Mesodermal cell (in vitro differentiated cells): ENCODE data around the gene CD74.
"Not testable (repeated sequence)": the region's sequence is repeated elsewhere in the genome, so short reads cannot be mapped to it uniquely, and the experiment has no call there.

Experiments used
- H3K27ac ChIP-seq: 2 replicates; pipeline ENCODE4 v1.7.0; 2013; ENCODE audit warnings: mild to moderate bottlenecking, low read depth, low read length, moderate library complexity; ENCODE audit not compliant: severe bottlenecking
- H3K36me3 ChIP-seq: 2 replicates; pipeline ENCODE4 v1.7.1; 2013; ENCODE audit warnings: mild to moderate bottlenecking, low read length, moderate library complexity; ENCODE audit not compliant: control insufficient read depth, insufficient read depth
- H3K4me1 ChIP-seq: one replicate; pipeline ENCODE4 v1.7.1; 2013; ENCODE audit warnings: mild to moderate bottlenecking, low read length; ENCODE audit not compliant: insufficient read depth, control insufficient read depth, poor library complexity, severe bottlenecking
- H3K4me3 ChIP-seq: 2 replicates; pipeline ENCODE4 v1.7.0; 2013; ENCODE audit warnings: low read length, control low read depth, mild to moderate bottlenecking; ENCODE audit not compliant: insufficient read depth, poor library complexity, severe bottlenecking; ENCODE audit errors: extremely low read depth
- H3K9me3 ChIP-seq: 2 replicates; pipeline ENCODE4 v1.7.1; 2013; ENCODE audit warnings: mild to moderate bottlenecking, low read length, moderate library complexity; ENCODE audit not compliant: control insufficient read depth
- WGBS, 2 experiments: methylation state at CpG; one replicate each; pipeline ENCODE4 v1.1.5; 2013; ENCODE audit warnings: missing lambda C conversion rate in 2 of 2; ENCODE audit not compliant: insufficient coverage in 2 of 2; 5-methylcytosine and 5-hydroxymethylcytosine counted together

The CD74 gene

DNA sequence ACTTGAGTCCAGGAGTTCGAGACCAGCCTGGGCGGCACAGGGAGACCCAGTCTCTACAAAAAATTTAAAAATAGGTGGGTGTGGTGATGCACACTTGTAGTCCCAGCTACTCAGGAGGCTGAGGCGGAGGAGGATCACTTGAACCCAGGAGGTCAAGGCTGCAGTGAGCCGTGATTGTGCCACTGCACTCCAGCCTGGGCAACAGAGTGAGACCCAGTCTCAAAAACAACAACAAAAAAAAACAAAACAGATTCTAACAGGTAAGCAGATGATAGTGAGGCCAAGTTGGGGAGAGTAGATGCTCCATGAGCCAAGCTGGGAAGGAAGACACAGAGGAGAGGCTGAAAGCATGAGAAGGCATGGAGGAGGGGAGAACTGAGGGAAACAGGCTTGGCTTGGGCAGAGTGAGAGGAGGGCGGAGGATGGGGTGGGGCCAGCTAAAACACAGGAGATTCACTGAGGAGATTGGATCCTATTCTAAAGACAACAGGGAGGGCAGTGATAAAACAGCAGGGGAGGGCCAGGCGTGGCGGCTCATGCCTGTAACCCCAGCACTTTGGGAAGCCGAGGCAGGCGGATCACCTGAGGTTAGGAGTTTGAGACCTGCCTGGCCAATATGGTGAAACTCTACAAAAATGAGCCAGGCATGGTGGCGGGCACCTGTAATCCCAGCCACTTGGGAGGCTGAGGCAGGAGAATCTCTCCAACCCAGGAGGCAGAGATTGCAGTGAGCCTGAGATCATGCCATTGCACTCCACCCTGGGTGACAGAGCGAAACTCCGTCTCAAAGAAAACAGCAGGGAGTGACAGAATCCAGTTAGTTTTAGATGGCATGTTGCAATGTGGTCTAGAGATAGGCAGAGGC is 28.5 kb upstream of the CD74 start:
- 80 to 85% methylated on average over 11 to 12 of the region's 12 CpGs for WGBS, 2 experiments

DNA sequence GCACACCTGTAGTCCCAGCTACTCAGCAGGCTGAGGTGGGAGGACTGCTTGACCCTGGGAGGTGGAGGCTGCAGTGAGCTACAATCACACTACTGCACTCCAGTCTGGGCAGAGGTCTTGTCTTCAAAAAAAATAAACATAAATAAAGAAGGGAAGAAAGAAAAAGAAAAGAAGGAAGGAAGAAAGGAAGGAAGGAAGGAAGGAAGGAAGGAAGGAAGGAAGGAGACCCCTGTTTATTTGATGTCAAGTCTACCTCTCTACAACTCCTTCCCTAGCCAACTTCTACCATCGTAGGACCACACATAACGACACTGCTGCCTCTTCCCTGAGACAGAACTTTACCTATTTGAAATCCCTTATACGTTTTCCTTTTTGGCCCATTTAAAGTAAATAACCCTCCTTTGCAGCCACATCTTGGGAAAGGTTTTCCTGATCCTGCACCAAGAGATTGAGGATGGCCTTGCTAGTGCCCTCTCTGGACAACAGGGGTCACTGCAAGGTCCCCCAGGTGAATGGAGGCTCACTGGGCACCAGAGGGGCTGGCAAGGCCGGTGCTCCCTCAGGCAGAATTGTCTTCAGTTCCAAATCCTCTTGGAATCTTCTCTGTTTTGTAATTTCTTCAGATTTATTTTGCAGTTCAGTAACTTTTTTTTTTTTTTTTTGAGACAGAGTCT is 26.3 kb upstream of the CD74 start:
- H3K4me3 ChIP-seq, result no peak overlapping the region
- H3K9me3 ChIP-seq, result no peaks in the 10 kb centered on the region
- 49 to 51% methylated on average over 4 of the region's 4 CpGs for WGBS, 2 experiments

More for the DNA sequence above, 28.5 kb upstream of the CD74 start:
- Histone ChIP-seq H3K9me3 (no peaks in the 10 kb centered on the region), H3K4me3 (no peak overlapping the region), H3K27ac (peak overlapping the region; percentile 37), H3K36me3 (peaks cover 35% of the 10 kb centered on the region), H3K4me1 (peaks cover 8% of the 10 kb centered on the region)

DNA sequence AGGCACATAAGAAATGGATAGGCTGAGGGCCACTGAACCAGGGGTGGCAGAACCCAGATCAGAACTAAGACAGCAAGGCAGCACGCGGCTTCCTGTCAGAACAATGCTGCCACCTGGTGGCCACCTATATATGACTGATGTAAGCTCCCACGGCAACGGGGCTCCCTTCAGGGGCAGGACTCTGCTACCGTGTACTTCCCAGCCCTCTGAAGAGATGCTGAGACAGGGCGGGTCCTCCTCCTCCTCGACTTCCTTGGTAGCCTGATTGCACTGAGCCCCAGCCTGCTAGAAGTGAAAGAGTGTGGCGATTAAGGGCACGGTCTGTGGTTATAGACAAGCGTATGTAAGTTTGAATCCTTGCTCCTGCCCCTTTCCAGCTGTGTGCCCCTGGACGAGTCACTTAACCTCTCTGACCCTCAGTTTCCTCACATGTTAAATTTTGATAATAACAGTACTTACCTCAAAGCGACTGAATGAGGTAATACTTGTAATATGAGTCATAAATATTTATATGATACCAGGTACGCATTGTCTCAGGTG is 23.5 kb upstream of the CD74 start:
- no peak overlapping the region for H3K4me3 ChIP-seq
- no peaks in the 10 kb centered on the region for H3K9me3 ChIP-seq
- peaks cover 2% of the 10 kb centered on the region for H3K4me1 ChIP-seq
- H3K27ac ChIP-seq, result no peak overlapping the region
- no peaks in the 10 kb centered on the region for H3K36me3 ChIP-seq
- WGBS, 2 experiments, result 1 to 4% methylated on average over 4 to 7 of the region's 13 CpGs

More for the DNA sequence above, 26.3 kb upstream of the CD74 start:
- Histone ChIP-seq H3K4me1 (peaks cover 6% of the 10 kb centered on the region), H3K27ac (no peak overlapping the region), H3K36me3 (peaks cover 13% of the 10 kb centered on the region)

DNA sequence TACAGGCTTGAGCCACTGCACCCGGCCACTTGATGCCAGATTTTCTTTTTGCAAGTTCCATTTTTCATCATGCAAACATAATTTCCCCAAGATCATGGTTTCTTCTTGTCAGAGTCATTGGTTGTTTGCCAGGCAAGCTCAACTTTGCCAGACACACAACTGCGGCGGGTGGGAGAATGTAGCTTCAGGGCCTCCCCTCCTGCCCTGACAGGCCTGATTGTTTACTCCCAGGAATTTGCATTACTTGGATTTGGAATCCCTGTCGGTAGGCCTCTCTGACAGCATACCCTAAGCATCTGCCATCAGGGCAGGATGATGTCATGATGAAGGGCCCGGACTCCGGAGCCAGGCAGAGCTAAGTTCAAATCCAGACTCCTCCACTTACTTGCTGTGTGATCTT is 21.8 kb upstream of the CD74 start:
- peaks cover 2% of the 10 kb centered on the region for H3K4me1 ChIP-seq
- H3K27ac ChIP-seq, result peak overlapping the region; percentile 10
- WGBS, 2 experiments, result 57 to 66% methylated on average over 3 to 6 of the region's 6 CpGs
- no peak overlapping the region for H3K4me3 ChIP-seq
- H3K9me3 ChIP-seq, result no peaks in the 10 kb centered on the region
- H3K36me3 ChIP-seq, result no peaks in the 10 kb centered on the region

DNA sequence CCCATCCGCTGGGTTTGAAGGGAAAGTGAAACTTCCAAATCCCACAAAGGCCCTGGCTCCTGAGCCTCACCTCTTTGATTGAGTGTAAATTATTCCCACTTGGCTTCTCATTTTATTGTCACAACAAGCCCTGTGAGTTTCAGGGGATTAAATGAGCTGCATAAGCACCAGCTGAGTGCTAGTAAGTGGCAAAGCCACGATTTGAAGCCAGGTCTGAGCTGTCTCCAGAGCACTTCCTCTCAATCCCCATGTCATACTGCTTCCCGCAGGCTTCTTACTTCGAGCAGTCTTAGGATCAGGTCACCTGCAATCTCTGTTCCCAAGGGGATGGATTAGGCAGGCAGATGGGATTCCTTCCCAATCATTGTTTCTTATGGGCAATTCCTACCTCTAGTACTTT is 18.9 kb upstream of the CD74 start:
- Histone ChIP-seq H3K9me3 (no peaks in the 10 kb centered on the region), H3K27ac (no peak overlapping the region), H3K36me3 (no peaks in the 10 kb centered on the region), H3K4me1 (peaks cover 2% of the 10 kb centered on the region), H3K4me3 (no peak overlapping the region)
- 43 to 57% methylated on average over 1 to 2 of the region's 4 CpGs for WGBS, 2 experiments

DNA sequence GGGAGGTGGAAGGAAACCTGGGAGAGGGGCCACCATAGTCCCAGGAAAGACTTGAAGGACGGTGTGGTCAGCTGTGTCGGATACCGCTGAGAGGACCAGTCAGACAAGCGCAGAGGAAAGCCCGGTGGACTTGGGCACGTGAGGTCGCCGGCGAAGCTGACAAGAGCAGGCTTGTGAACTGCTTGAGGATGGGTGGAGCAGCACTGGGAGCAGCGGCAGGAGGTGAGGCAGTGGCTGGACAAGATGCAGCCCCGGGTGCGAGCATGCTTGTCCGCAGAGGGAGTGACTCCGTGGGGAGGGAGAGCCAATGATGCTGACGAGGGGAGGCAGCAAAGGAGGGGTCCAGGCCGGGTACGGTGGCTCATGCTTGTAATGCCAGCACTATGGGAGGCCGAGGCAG is 18.3 kb upstream of the CD74 start:
- 89 to 94% methylated on average over 17 to 18 of the region's 18 CpGs for WGBS, 2 experiments

DNA sequence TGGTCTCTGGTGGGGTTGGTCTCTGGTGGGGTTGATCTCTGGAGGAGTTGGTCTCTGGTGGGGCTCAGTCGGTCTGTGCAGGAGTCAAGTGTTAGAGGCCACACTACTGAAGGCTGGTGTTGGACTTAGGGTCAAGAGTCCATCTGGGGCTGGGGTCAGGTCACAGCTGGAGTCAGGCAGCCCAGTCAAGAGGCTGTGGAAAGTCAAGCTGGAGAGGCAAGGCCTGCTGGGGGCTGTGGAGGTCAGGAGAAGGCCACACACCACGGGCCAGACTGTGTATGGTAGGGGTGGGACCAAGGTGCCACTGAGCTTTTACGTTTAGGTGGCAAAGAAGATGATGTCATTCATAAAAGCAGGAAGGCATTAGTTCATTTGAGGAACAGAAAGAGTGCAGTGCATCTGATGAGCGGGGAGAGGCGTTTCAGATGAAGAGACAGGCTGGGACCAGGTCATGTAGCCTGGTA is 16.7 kb upstream of the CD74 start:
- 89 to 98% methylated on average over 5 of the region's 5 CpGs for WGBS, 2 experiments
- Histone ChIP-seq H3K27ac (no peak overlapping the region), H3K36me3 (no peaks in the 10 kb centered on the region), H3K9me3 (no peaks in the 10 kb centered on the region), H3K4me3 (no peak overlapping the region), H3K4me1 (no peaks in the 10 kb centered on the region)

More for the DNA sequence above, 18.3 kb upstream of the CD74 start:
- Histone ChIP-seq H3K4me1 (peaks cover 2% of the 10 kb centered on the region), H3K27ac (no peak overlapping the region), H3K4me3 (no peak overlapping the region), H3K9me3 (no peaks in the 10 kb centered on the region), H3K36me3 (no peaks in the 10 kb centered on the region)

DNA sequence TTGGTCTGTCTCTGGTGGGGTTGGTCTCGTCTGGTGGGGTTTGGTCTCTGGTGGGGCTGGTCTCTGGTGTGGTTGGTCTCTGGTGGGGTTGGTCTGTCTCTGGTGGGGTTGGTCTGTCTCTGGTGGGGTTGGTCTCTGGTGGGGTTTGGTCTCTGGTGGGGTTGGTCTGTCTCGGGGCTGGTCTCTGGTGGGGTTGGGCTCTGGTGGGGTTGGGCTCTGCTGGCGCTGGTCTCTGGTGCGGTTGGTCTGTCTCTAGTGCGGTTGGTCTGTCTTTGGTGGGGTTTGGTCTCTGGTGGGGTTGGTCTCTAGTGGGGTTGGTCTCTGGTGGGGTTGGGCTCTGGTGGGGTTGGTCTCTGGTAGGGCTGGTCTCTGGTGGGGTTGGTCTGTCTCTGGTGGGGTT is 16.3 kb upstream of the CD74 start:
- Histone ChIP-seq H3K27ac (no peak overlapping the region), H3K36me3 (no peaks in the 10 kb centered on the region), H3K9me3 (no peaks in the 10 kb centered on the region), H3K4me3 (no peak overlapping the region), H3K4me1 (no peaks in the 10 kb centered on the region)
- WGBS, 2 experiments, result 88 to 100% methylated on average over 1 to 2 of the region's 5 CpGs

DNA sequence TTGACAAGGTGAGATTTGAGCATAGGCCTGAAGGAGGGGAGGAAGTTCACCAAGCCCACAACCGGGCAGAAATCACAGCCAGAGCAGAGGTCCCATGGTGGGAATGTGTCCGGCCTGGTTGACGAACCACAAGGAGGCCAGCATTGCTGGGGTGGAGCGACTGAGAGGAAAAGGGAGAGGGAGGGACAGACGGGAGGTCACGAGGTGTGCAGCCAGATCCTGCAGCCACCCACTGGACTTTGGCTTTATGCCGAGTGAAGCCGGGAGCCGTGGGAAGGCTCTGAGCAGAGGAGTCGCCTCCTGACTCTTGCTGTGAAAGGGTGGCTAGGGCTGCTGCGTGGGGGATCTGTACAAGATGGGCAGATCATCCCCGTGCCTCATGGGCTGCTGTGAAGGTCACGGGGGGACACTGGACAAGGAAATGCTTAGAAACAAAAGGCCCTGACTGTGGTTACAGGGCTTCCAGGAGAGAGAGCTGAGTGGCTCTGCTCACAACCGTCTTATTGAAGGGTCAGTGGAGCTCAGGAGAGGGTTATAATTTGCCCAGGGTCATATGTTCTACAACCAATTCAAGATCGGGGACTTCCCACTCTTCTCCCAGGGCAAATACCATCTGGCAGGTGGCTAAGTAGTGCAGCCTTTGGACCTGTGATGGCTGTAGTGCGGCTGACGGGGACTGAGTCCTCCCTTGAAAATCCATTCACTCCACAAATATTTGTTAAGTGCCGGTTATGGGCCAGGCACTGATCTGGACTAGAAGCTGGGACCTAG is 15.6 kb upstream of the CD74 start:
- no peaks in the 10 kb centered on the region for H3K4me1 ChIP-seq
- H3K27ac ChIP-seq, result no peak overlapping the region
- H3K9me3 ChIP-seq, result no peaks in the 10 kb centered on the region
- H3K36me3 ChIP-seq, result no peaks in the 10 kb centered on the region
- no peak overlapping the region for H3K4me3 ChIP-seq
- WGBS, 2 experiments, result 84 to 90% methylated on average over 15 to 16 of the region's 18 CpGs

DNA sequence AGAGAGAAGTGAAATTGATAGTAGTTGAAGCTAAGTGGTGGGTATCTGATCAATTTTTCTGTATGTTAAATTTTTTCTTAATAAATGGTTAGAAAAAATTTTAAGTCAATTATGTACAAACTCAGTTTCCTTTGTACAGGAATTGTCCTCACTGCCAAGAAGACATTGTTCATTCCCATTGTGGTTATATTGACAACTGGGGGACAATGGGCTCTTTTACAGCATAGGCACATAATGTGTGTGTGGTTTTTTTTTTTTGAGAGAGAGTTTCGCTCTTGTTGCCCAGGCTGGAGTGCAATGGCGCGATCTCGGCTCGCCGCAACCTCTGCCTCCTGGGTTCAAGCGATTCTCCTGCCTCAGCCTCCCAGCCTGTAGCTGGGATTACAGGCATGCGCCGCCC is 13.5 kb upstream of the CD74 start:
- not testable (repeated sequence) for H3K36me3 ChIP-seq, H3K9me3 ChIP-seq, H3K4me1 ChIP-seq, H3K27ac ChIP-seq, H3K4me3 ChIP-seq
- 96 to 100% methylated on average over 2 to 7 of the region's 9 CpGs for WGBS, 2 experiments
